HG03432 (cell line): ENCODE measurements around the gene RPS6KA2.
"Not testable (repeated sequence)": the region's sequence is repeated elsewhere in the genome, so short reads cannot be mapped to it uniquely, and the experiment has no call there.

Source experiments
- ATAC-seq: cut with Tn5 transposase; IDR thresholded peaks from one replicate; pipeline ENCODE4 v1.9.1; 2021; ENCODE audit warnings: mild to moderate bottlenecking, moderate library complexity; ENCODE audit not compliant: unreplicated experiment

Gene RPS6KA2

DNA sequence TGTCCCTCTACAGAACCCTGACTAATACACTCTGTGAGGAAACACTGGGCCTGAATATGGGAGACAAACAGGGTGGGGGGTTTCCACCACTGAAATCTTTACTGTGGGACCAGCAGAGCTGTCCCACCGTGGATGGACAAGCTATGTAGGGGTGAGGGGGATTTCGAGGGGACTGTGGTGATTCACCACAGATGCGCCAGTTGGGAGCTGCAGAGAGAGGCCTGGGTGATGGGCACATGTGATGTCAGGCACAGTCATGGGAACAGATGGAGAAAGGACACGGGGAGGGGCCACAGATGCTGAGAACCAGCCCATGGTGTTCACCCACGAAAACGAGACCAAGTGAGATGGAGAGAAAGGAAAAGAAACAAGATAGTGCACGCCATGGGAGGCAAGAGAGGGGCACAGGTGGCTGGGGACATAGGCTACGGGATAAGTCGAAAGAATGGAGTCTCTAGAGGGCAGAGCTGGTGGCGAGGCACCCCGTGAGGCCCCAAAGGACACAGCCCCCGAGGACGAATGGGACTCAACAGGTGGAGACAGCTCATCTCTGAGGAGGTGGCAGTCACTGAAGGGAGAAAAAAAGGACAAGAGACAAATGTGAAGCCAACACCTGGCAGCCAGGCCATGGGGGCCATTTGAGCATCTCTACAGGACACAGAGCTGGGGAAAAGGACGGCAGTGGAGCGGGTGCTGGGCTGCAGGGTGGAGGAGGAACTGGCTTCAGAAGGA is 30.1 kb downstream of the RPS6KA2 start:
- peak; percentile 58 for ATAC-seq

DNA sequence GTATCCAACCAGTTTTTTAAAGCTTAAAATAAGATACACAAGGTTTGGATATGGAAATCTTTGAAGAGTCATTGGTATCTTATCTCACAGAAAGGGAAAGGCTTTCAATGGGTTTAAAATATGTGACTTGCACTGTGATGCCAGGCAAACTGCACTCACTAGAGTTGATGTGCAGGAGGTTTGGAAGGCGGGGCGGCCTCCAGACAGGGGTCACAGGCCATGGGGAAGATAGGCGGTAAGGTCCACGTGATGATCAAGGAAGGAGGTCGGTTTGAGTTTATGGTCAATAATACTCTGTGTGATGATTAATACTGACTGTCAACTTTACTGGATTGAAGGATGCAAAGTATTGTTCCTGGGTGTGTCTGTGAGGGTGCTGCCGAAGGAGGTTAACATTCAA is 31.1 kb downstream of the RPS6KA2 start:
- ATAC-seq: no peak

DNA sequence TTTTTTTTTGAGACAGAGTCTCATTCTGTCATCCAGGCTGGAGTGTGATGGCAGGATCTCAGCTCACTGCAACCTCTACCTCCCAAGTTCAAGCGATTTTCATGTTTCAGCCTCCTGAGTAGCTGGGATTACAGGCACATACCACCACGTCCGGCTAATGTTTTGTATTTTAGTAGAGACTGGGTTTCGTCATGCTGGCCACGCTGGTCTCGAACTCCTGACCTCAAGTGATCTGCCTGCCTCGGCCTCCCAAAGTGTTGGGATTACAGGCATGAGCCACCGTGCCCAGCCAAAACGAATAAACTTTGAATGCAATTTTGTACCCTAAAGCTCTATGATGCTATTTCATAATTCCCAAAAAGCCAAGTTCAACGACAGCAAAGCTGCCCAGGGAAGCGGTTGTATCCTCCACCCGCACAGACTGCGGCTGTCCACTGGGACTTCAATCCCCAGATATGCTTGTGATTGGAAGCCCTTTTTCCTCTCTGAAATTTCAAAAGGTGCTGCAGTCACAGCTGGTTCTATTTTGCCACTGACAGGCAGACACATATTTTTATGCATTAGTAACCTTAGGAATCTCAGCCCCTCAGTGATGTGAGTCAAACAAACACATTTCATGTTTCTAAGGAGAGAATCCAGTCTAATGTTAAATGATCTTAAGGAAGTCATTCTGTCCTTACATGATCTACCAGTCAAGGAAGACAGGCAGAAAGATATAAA is 31.8 kb downstream of the RPS6KA2 start:
- no peak for ATAC-seq

DNA sequence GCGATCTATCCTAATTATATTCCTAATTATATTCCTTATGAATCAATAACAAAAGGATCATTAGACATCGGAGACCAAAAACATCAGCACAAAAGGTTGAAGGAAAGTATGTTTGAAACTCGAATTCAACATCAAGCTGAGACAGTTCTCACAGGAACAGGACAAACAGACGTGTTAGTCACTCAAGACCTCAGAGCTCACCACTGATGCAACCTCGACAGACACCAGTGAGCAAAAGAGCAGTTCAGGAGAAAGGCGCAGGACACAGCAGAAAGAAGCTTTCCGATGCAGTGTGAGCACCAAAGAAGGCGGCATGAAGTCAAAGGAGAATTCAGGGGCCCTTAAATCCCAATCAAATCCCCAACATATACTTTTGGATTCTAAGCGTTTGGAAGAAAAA is 34.2 kb downstream of the RPS6KA2 start:
- ATAC-seq: no peak

DNA sequence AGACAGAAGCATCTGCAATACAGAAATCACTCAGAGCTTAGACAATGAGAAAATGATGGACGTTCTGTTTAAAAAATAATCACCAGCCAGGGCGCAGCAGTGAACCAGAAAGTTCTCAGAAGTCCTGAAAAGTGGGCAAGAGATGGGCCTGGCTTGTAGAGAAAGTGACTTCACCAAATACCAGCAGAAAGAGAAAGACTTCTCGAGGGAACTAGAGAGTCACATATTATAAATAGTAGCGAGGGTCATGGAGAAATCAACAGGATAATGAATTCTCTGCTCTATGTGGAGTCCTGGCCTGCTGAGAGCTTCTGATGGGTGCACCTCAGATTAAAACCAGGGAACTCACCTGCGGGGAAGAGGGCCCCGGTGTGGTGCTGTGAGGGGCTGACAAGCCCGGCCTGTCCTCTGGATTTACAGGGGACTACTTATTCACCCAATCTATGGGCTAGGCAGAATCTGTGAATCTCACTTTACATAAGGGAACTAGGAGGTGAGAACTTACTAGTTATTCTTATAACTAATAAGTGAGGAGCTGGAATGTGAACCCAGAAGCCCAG is 35.0 kb downstream of the RPS6KA2 start:
- ATAC-seq: no peak

DNA sequence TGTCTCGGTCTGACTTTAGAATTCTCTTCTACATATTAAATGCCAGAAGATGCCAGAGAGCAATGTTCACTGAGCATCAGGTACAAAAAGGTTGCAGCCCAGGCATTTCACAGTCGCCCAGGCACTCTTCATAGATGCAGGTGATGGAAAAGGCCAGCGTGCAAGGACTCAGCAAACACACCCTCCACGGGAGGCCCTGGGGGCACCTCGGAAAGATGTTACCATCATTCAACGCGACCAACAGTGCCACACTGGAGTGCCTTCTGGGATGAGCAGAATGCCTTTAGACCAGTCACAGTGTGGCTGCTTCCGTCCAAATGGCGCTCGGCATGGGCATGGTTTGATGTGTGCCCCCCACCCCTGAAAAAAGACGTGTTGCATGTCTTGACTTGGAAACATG is 36.0 kb downstream of the RPS6KA2 start:
- no peak for ATAC-seq

DNA sequence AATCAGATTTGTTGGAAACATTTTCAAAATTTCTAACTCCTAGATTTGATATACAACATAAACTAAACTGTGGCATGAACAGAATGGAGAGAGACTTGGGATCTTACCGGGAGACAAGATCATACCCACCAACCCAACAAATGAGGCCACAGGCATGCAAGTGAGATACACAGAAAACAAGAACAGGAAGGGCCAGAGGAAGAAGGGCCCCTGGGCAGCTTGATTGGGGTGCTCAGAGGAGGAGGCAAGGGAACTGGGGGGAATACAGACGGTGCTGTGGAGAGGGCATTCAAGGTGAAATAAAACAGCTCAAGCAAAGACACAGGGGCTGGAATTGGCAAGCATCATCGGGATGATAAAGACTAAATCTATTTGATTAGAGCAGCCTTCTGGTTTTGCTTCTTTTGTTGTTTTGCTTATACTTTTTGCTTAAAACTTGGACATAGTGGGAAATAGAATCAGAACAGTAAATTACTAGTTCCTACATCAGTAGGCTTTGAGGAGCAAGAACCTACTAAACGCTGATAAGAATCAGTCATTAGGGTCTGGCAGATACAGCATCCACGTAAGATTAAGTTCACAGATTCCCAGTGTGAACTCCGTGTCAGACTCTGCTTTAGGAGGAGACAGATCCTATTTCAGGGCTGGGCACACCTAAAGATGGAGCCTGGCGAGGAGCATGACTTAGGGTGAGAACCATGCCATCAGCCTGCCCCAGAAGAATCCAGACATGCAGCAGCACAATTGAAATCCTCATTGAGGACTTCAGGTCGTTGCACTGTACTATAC is 37.1 kb downstream of the RPS6KA2 start:
- ATAC-seq: no peak

DNA sequence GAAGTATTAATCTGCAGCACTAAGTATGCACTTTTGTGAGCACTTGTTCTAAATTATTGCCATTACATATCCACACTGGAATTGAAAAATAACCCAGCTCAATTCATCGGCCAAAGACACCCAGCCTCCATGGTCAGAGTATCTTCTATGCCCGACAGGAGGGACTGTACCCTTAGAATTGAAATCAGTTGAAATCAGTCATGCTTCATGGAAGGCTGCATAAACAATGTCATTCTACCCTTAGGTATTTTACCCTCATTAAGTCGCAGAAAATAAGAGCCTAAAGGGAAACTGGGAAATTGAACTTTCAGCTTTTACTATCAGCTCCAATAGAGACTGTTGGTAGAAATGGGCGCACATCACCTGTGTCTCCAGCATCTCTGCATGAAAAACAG is 37.7 kb downstream of the RPS6KA2 start:
- ATAC-seq: peak; percentile 28

DNA sequence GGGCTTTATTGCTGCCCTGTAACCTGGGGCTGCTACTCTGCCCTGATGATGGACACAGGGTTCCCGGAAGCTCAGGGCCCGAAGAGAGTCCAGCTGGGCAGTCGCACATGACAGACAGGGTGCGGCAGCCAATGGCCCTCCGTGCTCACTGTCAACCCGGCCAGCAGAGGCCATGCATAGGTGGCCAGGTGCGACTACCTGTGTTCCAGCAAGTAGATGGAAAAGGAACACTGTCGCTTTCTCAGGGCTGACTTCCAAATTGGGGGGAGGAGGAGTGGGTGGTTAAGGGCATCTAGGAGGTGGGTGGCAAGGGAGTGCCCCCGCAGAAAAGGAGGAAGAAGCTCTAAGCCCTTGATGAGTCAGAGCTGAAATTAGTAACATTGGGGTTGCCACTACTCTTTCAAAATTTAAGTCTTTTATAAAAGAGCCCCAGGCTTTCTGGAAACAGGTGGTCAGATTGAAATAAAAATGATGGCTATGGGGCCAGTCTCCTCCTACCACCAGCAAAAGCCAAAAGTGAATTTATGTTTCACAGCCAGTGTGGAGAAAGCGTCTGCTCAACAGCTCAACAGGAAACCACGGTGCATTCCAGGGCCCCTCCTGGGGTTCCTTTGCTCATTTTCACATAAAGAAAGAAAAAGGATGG is 38.2 kb downstream of the RPS6KA2 start:
- peak; percentile 47 for ATAC-seq

DNA sequence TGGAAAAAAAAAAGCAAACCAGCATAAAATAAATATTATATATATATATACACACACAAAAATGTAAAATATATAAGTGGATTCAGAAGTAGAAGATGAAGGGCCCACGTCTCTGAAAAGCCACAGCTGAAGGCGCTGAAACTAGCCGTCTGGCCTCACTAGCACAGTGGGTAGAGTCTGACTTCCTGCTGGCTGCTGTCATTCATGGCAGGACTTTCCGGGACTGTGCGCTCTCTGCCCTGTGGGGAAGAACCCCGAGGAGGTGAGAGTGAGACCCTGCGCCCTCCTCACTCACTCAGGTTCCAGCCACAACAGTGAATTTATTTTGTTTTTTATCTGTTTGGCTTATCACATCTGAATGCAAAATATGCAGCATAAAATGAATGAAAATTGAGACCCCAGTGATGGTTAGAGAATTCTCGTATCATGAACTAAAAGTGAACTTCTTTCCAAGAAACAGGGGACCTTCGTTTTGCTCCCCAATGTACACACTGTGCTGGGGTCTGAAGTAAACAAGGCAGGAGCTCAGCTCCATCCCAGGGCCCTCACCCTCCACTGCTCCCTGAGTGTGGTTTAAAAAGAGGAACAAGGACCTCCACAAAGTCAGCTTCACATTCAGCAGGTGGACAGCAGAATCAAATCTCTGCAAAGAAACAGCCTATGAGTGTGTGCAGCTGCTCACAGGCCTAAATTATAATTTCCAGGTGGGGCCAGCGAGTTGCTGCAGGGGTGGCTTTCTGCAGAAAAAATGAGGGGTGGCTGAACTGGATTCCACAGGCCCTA is 39.2 kb downstream of the RPS6KA2 start:
- ATAC-seq: peak; percentile 77

DNA sequence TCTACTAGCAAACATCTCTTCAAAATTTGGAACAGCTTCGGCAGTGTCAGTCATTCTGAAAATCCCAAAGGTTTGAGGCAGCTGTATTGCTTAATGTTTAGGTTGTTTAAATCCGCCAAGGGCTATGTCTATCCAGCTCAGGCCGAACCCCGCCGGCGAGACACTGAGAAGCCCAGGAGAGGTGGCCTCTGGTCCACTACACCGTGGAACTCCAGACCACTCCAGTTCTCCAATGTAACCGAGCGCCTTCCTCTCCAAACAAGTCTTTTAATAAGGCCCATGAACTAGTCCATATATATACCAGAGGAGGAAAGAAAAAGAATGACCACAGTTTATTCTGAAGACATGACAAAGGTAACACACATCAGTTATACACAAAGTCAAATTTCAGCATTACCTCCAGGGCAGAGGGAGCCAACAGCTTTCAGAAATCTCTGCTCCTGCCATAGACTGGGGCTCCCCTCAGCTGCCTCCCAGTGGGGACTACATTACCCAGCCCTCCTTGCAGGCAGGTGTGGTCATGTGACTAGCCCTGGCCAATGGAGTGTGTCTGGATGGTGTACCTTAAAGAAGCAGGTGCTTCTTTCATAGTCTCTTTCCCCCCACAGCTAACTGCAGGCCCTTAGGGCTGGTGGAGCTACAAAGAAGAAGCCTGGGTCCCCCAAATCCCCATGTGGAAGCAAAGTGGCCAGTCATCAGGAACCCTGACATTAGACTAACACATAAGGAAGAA is 40.5 kb downstream of the RPS6KA2 start, which contains the start of gene RAMACL:
Gene RAMACL (minus strand): TSS at position 255 of the 733 bp plus-strand sequence. CDS start 201 bp downstream, at position 54.
- peak; percentile 59 for ATAC-seq

DNA sequence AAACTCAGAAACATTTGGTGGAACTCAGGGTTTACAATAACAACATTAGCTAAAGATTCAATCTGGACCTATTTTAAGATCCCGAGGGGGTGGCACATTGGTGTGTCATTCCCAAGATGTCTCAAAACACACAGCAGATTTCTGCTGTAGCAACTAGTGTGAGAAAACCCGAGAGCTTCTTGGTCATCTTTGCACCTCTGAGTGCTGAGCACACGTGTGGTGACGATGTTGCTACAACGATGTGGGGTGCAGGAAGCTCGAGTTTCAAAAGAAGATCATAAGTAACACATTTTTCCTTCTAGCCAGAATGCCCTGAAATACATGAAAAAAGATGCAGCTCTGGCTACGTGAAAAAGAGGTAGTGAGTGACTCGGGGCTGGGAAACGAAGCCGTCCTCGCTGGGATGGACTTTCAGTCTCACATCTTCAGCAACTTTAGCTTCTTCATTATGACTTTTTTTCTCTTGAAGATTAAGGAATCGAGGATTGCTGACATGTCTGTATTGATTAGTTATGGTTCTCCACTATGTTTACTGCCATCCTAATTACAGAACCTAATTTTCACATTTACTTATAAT is 42.1 kb downstream of the RPS6KA2 start:
- no peak for ATAC-seq

DNA sequence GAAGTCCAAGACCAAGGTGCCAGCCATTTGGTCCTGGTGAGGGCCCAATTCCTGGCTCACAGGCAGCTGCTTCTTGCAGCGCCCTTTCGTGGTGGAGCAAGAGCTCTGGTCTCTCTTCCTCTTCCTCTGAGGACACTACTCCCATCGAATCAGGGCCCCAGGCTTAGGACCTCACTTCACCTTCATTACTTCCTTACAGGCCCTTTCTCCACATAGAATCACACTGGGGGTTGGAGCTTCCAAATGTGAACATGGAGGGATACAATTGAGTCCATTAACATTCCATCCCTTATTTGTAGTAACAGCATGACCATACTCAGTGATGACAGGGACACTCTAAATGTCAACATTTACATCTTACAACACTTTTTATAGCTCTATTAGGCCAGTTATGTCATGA is 42.9 kb downstream of the RPS6KA2 start:
- no peak for ATAC-seq

DNA sequence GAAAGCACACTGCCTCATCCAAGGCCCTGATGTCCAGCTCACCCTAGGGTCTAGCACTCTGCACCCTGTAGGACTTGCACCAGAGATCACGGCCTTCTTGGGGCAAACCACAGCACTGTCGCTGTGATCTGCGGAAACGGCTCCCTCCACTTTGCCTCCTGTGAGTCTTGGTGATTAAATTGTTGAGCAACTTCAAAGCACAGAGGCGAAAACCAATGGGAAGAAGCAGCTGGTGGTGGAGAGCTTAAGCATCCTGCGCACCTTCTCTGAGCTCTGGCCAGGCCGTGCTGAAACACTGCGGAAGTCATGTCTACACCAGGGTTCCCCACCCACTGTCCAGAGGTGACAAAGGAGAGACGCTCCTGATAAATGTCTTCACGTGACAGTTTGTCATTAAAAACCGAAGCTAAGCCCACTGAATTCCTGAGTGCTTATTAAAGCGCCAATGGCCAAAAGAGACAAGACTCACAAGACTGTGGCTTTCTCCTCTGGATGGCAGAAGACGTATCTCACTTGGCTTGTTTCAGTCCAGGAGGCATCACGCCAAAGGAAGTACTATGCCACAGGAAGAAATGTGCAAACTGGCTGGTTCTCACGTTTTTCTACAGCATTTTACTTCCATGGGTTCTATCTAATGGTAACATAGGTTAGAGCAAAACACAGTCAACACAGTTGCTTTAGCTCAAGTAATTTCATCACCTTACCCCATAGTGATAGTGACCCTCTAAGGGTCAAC is 43.7 kb downstream of the RPS6KA2 start:
- no peak for ATAC-seq

DNA sequence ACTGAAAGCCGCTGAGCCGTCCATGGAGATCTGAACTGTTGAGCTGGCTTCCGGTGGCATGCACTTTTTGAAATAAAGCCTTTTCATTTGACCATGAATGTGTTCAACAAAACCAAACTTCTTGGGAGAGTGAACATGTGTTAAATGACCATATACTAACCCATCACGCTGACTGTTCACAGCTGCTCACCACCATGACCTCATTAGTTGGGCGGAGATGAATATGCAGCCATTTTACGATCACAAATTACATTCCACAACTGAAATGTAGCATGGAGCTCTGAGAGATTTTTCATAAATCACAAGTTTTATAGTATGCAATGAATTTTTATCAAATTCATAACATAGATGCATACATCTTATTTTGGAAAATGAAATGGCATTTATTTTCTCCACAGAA is 44.8 kb downstream of the RPS6KA2 start:
- ATAC-seq: no peak

DNA sequence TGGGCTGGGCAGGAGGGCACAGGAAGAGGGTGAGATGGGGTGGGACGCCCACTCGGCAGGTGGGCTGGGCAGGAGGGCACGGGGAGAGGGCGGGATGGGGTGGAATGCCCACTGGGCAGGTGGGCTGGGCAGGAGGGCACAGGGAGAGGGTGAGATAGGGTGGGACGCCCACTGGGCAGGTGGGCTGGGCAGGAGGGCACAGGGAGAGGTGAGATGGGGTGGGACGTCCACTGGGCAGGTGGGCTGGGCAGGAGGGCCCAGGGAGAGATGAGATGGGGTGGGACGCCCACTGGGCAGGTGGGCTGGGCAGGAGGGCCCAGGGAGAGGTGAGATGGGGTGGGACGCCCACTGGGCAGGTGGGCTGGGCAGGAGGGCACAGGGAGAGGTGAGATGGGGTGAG is 45.2 kb downstream of the RPS6KA2 start:
- ATAC-seq: not testable (repeated sequence)

DNA sequence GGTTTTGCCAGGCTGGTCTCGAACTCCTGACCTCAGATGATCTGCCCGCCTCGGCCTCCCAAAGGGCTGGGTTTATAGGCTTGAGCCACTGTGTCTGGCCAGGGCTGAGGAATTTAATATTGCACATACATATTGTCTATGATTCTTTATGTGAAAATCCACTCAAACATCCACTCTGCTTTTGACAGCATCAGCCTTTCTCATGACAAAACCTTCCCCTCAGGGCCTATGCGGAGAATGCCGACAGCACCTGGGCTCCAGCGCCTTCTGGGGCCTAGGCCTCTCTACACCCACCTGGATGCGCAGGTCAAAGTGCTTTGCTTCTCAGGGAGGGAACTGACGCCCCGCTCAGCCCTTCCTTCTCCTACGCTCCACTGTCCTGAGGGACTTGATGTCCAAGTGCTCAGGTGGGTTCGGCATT is 46.0 kb downstream of the RPS6KA2 start:
- ATAC-seq: no peak
